Loucy (cell line): ENCODE measurements around the gene SAMD5.

Experiments
- H2AFZ ChIP-seq: fragments of 200-600 bp; sonication (generic); 2 replicates; pipeline ENCODE4 v1.6.0; 2016; ENCODE audit warnings: antibody characterized with exemption, mild to moderate bottlenecking, low read length, moderate library complexity
- H3F3A ChIP-seq: fragments of 200-600 bp; 2 replicates; pipeline ENCODE4 v1.6.0; 2016; ENCODE audit warnings: antibody characterized with exemption, low read depth, mild to moderate bottlenecking
- H3K27me3 ChIP-seq: fragments of 200-600 bp; sonication (generic); 2 replicates; pipeline ENCODE4 v1.6.1; 2014; ENCODE audit warnings: low read length, mild to moderate bottlenecking; ENCODE audit not compliant: insufficient read depth, poor library complexity, severe bottlenecking
- H3K36me3 ChIP-seq: fragments of 200-600 bp; sonication (generic); 2 replicates; pipeline ENCODE4 v1.6.1; 2016; ENCODE audit warnings: low read length; ENCODE audit not compliant: insufficient read depth
- H3K4me1 ChIP-seq: fragments of 200-600 bp; sonication (generic); 2 replicates; pipeline ENCODE4 v1.5.1; 2014; ENCODE audit warnings: low read length, mild to moderate bottlenecking; ENCODE audit not compliant: insufficient read depth, poor library complexity, severe bottlenecking
- H3K4me2 ChIP-seq: fragments of 200-600 bp; sonication (generic); 2 replicates; pipeline ENCODE4 v1.6.0; 2014; ENCODE audit warnings: antibody characterized with exemption, low read length, low read depth, mild to moderate bottlenecking; ENCODE audit not compliant: poor library complexity, severe bottlenecking
- H3K4me3 ChIP-seq: fragments of 200-600 bp; sonication (generic); 2 replicates; pipeline ENCODE4 v1.5.1; 2014; ENCODE audit warnings: low read length, mild to moderate bottlenecking, mixed read lengths; ENCODE audit not compliant: poor library complexity, severe bottlenecking
- H3K79me2 ChIP-seq: fragments of 200-600 bp; sonication (generic); 2 replicates; pipeline ENCODE4 v1.6.1; 2014; ENCODE audit warnings: low read length; ENCODE audit not compliant: insufficient read depth
- H3K9ac ChIP-seq: fragments of 200-600 bp; sonication (generic); 2 replicates; pipeline ENCODE4 v1.6.0; 2014; ENCODE audit warnings: mild to moderate bottlenecking, low read depth, low read length, moderate library complexity; ENCODE audit not compliant: poor library complexity, severe bottlenecking
- H3K9me2 ChIP-seq: fragments of 200-600 bp; sonication (generic); replicated peaks from 2 replicates; pipeline ENCODE4 v1.6.1; 2016; ENCODE audit warnings: low read depth, low read length, mixed read lengths
- H3K9me3 ChIP-seq: fragments of 200-600 bp; sonication (generic); 2 replicates; pipeline ENCODE4 v1.6.1; 2014; ENCODE audit warnings: mild to moderate bottlenecking, antibody characterized with exemption, low read length, low read depth; ENCODE audit not compliant: insufficient read depth
- H4K20me1 ChIP-seq: fragments of 200-600 bp; sonication (generic); 2 replicates; pipeline ENCODE4 v1.6.0; 2014; ENCODE audit warnings: antibody characterized with exemption, low read length, mild to moderate bottlenecking; ENCODE audit not compliant: insufficient read depth, poor library complexity, severe bottlenecking
- EZH2phosphoT487 ChIP-seq: fragments of 200-600 bp; IDR thresholded peaks from 2 replicates; pipeline ENCODE4 v1.6.1; 2018; ENCODE audit warnings: antibody characterized with exemption, mild to moderate bottlenecking, moderate library complexity, borderline replicate concordance
- TF ChIP-seq, protein P1 (sequence below): fragments of 200-600 bp; sonication (generic); conservative IDR thresholded peaks from 2 replicates; pipeline ENCODE4 v1.5.1; 2014; ENCODE audit warnings: mild to moderate bottlenecking, antibody characterized with exemption, low read length

The SAMD5 gene

GRCh38 chr6:147578159-147578558 lies 69.7 kb downstream of the SAMD5 start:
- TF ChIP-seq, protein P1, sequence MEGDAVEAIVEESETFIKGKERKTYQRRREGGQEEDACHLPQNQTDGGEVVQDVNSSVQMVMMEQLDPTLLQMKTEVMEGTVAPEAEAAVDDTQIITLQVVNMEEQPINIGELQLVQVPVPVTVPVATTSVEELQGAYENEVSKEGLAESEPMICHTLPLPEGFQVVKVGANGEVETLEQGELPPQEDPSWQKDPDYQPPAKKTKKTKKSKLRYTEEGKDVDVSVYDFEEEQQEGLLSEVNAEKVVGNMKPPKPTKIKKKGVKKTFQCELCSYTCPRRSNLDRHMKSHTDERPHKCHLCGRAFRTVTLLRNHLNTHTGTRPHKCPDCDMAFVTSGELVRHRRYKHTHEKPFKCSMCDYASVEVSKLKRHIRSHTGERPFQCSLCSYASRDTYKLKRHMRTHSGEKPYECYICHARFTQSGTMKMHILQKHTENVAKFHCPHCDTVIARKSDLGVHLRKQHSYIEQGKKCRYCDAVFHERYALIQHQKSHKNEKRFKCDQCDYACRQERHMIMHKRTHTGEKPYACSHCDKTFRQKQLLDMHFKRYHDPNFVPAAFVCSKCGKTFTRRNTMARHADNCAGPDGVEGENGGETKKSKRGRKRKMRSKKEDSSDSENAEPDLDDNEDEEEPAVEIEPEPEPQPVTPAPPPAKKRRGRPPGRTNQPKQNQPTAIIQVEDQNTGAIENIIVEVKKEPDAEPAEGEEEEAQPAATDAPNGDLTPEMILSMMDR: no peak
- TF ChIP-seq EZH2phosphoT487: no peak
- H2AFZ ChIP-seq: no peak overlapping the region
- H3K9me3 ChIP-seq: peaks cover 6% of the 10 kb centered on the region; the same call in 1 of the 2 replicates
- H3K4me3 ChIP-seq: no peak overlapping the region
- no peaks in the 10 kb centered on the region for H3F3A ChIP-seq
- no peak overlapping the region for H3K4me2 ChIP-seq
- no peaks in the 10 kb centered on the region for H4K20me1 ChIP-seq
- H3K4me1 ChIP-seq: no peaks in the 10 kb centered on the region
- no peaks in the 10 kb centered on the region for H3K27me3 ChIP-seq
- no peaks in the 10 kb centered on the region for H3K9me2 ChIP-seq
- H3K9ac ChIP-seq: no peak overlapping the region
- no peaks in the 10 kb centered on the region for H3K79me2 ChIP-seq
- no peaks in the 10 kb centered on the region for H3K36me3 ChIP-seq

DNA sequence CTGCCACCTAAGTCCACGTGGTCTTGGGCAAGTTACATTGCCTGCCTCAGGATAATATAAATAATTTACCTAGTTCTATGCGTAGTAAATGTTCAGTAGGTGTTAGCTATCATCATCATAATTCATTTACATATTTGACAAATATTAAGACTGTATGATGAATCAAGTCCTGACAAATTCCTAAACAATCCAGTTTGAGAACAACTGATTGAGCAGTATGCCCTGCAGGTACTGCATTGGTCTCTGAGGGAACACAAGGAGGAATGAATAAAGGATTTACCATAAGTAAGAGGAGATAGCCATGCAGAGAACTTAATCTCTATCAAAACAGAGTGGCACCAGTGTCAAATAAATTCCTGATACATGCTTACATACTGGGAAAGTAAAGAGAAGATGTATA lies 70.4 kb downstream of the SAMD5 start:
- H3K4me2 ChIP-seq: no peak overlapping the region
- TF ChIP-seq EZH2phosphoT487: no peak
- TF ChIP-seq, protein P1: no peak
- no peaks in the 10 kb centered on the region for H3K4me1 ChIP-seq
- H3K27me3 ChIP-seq: no peaks in the 10 kb centered on the region
- H2AFZ ChIP-seq: no peak overlapping the region
- no peaks in the 10 kb centered on the region for H3F3A ChIP-seq
- H3K9ac ChIP-seq: no peak overlapping the region
- H3K9me3 ChIP-seq: peaks cover 6% of the 10 kb centered on the region; the same call in 1 of the 2 replicates
- no peaks in the 10 kb centered on the region for H3K79me2 ChIP-seq
- no peaks in the 10 kb centered on the region for H4K20me1 ChIP-seq
- H3K4me3 ChIP-seq: no peak overlapping the region
- H3K9me2 ChIP-seq: no peaks in the 10 kb centered on the region
- no peaks in the 10 kb centered on the region for H3K36me3 ChIP-seq

DNA sequence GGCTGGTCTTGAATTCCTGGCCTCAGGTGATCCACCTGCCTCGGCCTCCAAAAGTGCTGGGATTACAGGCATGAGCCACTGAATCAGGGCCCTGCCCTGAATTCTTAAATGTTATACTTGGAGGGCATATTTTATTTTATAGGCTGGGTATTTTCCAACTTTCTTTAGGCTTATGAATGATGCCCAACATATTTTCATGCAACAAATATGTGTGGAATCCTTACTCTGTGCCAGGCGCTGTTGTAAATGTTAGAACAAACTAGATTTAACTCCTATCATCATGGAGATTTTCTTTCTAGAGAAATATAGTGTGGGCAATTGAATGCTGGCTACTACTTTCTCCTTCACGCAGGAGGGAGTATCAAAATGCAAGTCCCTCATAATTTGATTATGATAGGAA lies 71.2 kb downstream of the SAMD5 start:
- H3K9me3 ChIP-seq: peaks cover 6% of the 10 kb centered on the region; the same call in 1 of the 2 replicates
- no peaks in the 10 kb centered on the region for H3K4me1 ChIP-seq
- H3K9me2 ChIP-seq: no peaks in the 10 kb centered on the region
- H3K9ac ChIP-seq: no peak overlapping the region
- no peaks in the 10 kb centered on the region for H3K79me2 ChIP-seq
- H3K36me3 ChIP-seq: no peaks in the 10 kb centered on the region
- no peaks in the 10 kb centered on the region for H3K27me3 ChIP-seq
- TF ChIP-seq, protein P1: no peak
- TF ChIP-seq EZH2phosphoT487: no peak
- no peak overlapping the region for H2AFZ ChIP-seq
- H3F3A ChIP-seq: no peaks in the 10 kb centered on the region
- H4K20me1 ChIP-seq: no peaks in the 10 kb centered on the region
- H3K4me3 ChIP-seq: no peak overlapping the region
- H3K4me2 ChIP-seq: no peak overlapping the region
